GM21529 (cell line): ENCODE results near the gene ERMP1.
A peak's percentile ranks its signal among the peaks of the same experiment; 100 is the strongest.
"Not testable (repeated sequence)": the region's sequence is repeated elsewhere in the genome, so short reads cannot be mapped to it uniquely, and the experiment has no call there.

Source experiments
- ATAC-seq: cut with Tn5 transposase; IDR thresholded peaks from one replicate; pipeline ENCODE4 v1.9.1; 2021; ENCODE audit not compliant: unreplicated experiment

ERMP1 gene, protein sequence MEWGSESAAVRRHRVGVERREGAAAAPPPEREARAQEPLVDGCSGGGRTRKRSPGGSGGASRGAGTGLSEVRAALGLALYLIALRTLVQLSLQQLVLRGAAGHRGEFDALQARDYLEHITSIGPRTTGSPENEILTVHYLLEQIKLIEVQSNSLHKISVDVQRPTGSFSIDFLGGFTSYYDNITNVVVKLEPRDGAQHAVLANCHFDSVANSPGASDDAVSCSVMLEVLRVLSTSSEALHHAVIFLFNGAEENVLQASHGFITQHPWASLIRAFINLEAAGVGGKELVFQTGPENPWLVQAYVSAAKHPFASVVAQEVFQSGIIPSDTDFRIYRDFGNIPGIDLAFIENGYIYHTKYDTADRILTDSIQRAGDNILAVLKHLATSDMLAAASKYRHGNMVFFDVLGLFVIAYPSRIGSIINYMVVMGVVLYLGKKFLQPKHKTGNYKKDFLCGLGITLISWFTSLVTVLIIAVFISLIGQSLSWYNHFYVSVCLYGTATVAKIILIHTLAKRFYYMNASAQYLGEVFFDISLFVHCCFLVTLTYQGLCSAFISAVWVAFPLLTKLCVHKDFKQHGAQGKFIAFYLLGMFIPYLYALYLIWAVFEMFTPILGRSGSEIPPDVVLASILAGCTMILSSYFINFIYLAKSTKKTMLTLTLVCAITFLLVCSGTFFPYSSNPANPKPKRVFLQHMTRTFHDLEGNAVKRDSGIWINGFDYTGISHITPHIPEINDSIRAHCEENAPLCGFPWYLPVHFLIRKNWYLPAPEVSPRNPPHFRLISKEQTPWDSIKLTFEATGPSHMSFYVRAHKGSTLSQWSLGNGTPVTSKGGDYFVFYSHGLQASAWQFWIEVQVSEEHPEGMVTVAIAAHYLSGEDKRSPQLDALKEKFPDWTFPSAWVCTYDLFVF

DNA sequence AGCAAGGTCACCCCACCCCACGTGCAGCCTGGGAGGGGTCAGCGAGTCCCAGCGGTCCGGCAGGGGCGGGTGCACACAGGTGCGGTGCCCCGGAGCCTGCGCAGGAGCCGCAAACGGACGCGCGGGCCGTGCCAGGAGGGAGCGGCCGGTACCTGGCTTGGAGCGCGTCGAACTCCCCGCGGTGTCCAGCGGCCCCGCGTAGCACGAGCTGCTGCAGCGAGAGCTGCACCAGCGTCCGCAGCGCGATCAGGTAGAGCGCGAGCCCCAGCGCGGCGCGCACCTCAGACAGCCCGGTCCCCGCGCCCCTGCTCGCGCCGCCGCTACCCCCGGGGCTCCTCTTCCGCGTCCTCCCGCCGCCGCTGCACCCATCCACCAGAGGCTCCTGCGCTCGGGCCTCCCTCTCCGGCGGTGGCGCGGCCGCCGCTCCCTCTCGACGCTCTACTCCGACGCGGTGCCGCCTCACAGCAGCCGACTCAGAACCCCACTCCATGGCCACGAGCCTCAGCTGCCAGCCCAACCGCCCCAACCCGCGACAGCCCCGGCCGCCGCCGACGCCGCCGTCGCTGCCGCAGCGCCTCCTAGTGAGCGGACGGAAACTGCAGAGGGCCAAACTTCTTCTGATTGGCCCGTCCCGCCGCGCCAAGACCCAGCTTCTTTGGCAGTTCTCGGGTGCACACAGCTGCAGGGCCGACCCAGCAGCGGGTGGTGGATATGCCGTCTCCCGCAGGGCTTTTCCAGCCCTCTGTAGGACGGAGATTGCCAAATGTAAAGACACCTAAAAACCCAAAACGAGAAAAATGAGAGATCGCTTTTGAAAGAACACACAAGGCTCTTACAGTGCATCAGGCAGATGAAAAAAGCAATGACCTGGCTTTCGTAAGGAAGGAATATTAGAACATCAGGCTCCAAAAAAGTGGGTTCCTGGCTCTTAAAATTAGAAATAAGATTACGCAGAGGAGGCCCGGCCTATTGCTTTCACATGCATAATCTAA, at the start of gene ERMP1:
Gene ERMP1 (minus strand): TSS at position 580 of the 992 bp plus-strand sequence. CDS start 90 bp downstream, at position 490.
- ATAC-seq: peak; percentile 87

DNA sequence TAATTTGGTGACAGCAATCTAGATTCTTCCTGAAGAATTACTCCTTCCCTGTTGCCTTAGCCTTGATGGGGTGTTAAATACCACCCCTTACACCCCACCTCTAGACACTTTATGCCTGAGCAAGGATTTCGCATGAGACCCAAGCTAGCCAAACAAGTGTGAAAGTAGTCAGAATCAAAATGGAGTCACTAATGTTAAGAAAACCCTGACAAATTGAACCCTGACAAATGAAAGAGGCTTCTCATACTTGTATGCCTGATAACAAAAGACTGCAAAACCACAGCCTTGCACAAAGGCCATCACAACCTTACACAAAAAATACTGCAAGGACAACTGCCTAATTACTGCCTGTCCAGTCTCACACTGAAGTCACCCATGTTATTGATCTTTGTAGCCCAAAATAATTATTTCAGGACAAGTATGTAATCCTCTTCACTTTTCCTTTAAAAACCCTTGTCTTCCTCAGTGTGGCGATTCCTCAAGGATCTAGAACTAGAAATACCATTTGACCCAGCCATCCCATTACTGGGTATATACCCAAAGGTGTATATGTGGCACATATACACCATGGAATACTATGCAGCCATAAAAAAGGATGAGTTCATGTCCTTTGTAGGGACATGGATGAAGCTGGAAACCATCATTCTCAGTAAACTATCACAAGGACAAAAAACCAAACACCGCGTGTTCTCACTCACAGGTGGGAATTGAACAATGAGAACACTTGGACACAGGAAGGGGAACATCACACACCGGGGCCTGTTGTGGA, 49.5 kb upstream of the ERMP1 start:
- not testable (repeated sequence) for ATAC-seq

DNA sequence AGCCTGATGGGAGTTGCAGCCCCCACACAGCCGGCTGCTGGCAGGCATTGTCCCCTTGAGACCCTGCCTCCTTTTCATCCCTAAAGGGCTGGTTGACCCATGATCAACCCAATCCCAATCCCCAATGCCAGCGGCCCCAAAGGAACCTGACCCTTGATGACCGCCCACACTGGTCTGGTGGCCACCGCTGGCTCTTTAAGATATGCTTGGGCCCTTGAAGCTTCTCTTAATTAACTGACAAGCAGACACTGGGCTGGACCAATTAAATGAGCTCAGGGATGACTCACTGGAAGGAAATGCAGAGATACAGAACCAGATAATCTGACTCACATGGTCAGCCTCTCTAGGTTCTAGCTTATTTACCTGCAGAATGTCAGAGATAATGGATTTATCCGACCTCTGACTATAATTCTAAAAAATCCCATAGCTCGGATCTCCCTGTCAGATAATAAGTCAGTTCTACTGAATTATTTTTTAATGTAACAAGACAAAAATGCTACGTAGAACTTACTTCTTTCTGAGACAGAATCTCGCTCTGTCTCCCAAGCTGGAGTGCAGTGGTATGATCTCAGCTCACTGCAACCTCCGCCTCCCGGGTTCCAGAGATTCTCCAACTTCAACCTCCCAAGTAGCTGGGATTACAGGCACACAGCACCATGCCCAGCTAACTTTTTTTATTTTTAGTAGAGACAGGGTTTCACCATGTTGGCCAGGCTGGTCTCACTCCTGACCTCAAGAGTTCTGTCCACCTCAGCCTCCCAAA, 46.7 kb upstream of the ERMP1 start:
- ATAC-seq: no peak

DNA sequence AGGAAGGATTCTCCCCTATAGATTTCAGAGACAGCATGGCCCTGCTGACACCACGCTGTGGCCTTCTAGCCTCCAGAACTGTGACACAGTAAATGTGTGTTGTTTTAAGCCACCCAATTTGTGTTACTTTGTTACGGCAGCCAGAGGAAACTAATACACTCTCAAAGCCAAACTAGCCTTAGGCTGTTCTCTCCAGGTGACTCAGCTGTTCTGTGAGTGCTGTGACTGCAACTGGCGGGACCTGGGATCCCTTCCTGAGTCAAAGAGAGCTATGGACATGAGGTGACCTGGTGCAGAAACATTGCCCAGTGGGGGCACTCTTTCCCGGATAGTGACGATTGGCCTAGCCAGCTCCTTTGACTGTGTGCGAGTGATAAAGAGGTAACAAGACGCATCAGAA, 43.8 kb upstream of the ERMP1 start:
- ATAC-seq: no peak

DNA sequence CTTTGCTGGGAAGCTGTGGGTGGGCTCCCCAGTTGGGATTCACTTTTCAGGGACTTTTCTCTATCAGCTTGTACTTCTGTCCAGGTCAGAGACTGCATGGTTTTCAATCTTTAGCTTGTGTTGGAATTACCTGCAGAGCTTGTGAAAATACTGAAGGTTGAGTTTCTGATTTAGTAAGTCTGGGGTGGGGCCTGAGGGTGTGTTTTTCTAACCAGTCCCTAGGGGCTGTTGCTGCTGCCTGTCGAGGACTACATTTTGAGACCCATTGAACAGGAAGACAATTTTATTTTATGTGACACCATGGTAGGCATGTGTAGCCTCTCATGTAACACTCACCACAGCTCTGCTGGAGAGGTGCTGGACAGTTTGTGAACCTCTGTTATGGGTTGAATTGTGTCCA, 43.1 kb upstream of the ERMP1 start:
- peak; percentile 55 for ATAC-seq

DNA sequence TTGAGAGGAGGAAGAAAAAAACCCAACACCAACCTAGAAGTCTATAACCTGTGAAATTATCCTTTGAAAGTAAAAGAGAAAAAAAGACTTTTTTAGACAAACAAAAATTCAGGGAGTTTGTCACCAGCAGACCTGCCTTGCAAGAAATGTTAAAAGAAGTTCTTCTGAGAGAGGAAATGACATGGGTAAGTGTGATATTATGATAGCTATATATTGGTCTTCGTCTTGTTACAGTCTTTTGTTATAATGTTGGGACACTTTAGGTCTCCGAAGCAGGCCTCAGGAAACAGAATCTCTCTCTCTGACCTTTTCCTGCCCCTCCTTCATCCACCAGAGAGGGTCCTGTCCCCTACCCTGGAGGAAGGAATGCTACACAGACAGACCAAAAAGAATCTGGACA, 41.1 kb upstream of the ERMP1 start:
- ATAC-seq: no peak

DNA sequence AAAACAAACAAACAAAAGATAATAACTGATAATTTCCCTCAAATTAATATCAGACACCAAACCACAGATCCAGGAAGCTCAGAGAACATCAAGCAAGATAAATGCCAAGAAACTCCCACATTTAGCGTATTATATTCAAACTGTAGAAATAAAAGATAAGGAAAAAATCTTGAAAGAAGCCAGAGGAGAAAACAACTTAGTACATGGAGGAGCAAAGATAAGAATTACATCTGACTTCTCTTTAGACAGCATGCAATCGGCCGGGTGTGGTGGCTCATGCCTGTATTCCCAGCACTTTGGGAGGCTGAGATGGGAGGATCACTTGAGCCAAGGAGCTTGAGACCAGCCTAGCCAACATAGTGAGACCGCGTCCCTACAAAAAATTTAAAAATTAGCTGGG, 40.5 kb upstream of the ERMP1 start:
- no peak for ATAC-seq

DNA sequence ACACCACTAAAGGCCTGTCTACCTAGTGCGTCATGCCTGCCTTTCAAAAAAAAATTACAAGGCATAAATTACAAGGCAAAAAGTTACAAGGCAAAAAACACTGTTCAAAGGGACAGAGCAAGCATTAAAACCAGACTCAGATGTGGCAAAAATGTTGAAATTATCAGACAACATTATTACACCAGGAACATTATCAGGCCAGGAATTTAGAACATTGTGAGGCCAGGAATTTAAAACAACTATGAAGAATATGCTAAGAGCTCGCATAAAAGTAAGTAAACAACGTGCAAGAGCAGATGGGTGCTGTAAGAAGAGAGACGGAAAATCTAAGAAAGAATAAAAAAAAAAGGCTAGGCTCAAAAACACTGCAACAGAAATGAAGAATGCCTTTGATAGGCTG, 39.6 kb upstream of the ERMP1 start:
- no peak for ATAC-seq

DNA sequence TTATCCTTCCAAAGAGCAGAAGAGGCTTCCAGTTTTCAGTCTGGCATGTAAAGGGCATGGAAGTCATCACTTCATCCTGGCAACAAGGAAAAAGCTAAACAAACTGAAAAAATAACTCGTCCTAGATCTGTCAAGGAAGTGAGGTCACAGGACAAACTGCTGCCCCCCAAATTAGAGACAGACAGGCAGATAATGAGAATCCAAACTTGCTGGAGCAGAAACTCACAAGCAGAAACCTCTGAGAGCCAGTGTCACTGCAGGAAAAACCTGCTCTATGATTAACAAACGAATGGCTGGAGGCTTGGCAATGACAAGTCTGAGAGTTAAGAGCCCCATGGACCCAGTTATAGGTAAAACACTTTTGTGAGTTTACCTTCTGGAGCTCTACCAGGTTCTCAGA, 38.9 kb upstream of the ERMP1 start:
- no peak for ATAC-seq

DNA sequence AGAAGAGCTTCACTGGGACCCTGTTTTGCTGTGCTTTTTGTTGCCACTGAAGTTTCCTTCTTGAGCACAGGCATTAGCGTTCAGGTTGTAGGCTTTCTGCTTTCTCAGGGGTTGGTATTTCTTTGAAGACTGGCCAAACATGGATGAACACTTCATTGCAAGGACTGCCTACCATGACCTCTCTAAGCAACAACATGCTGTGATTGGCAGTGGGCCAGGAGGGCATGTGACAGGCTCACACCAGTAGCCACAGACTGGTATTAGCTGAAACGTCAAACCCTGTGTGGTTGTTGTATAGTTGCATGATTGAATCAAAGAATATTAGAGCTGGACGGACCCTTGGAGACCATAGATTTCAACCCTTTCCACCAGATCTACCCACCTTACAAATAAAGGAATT, 37.8 kb upstream of the ERMP1 start:
- ATAC-seq: no peak

DNA sequence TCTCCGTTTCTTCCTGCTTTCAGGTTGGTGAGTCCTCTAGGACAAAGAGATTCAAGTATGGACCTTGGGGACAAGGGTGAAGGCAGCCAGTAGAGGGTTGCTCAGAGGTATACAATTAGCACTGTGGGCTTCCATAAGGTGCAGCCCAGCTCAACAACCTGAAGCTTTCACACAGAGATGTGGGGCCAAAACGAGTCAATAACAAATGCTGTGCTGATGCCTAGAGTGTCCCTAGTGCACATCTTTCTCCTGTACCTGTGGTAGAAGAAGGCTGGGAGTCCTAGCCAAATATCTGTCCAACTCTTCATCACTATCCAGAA, 37.1 kb upstream of the ERMP1 start:
- ATAC-seq: no peak

DNA sequence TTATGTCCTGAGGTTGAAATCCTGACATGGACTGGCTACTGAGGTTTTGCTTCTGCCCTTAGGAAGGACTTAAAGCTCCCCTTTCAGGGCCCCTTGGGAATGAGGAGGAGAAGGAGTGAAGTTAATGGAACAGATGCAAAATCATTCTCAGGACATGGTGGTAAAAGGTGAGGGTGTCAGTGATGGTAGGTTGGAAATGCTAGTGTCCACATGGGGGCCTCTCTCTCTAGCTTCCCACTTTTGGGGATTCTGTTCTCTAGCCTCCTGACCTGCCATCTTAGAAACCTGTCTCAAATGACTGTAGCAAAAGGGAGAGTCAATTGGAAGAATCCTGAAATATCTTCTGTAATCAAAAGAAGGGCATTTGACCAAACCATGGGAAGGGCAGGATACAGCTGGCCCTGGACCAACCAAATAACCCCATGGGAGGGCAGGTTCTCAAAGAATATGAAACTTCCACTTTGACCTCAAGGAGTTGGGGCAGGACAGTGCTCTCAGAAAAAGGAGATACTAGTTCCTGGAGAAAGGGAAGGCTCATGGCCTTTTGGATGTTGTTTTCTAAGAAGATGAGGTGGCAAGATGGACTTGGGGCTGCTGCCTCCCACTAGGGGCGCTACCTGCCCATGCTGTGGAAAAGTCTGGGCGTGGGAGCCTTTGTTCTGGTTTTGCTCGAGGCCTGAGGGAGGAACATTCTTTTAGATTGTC, 36.5 kb upstream of the ERMP1 start:
- ATAC-seq: no peak

DNA sequence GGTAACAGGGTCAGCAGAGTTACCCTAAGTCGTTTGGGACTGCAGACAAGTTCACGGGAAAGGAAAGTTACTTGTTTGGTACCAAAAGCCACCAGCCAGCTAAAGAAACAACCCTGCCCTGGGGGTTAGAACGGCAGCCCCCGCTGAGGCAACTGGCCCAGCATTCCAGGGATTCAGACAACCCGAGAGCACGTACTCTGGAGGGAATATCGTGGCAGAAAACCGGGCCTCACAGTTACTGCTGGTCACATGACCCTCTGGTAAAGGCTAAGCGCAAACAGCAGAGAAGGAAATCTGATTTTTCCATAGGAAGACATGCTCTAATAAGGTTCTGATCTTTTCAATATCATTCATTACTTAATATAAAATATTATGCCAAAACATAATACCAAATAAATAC, 35.3 kb upstream of the ERMP1 start:
- ATAC-seq: no peak

DNA sequence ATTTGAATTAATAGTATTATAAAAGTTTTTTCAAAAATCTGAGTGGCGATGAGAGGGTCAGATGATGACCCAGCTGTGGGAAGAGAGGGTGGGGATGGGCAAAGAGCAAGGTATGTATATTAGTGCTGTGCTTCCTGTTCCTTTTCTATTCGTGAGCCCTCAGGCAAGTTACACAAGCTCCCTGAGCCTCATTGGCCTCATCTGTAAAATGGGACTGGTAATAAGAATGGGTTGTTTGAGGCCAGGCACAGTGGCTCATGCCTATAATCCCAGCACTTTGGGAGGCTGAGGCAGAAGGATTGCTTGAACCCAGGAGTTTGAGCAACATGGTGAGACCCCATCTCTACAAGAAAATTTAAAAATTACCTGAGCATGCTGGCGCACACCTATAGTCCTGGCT, 33.8 kb upstream of the ERMP1 start:
- no peak for ATAC-seq

DNA sequence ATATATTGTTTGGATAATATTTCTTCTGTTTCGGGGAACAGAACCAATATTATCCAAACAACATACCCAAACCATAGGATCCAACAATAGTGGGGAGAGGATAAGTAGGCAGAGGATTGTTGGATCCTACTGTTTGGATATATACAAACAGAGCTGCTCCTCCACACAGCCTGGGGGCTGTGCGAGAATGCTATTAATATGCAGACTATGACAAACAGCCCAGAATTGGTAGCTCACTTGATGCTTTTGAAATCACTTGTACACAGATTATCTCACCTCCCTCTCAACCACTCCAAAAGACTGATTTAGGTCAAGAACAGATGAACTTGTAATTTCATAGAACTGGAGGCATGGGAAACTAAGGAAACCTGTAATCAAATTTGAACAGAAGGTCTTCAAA, 33.4 kb upstream of the ERMP1 start:
- ATAC-seq: no peak

DNA sequence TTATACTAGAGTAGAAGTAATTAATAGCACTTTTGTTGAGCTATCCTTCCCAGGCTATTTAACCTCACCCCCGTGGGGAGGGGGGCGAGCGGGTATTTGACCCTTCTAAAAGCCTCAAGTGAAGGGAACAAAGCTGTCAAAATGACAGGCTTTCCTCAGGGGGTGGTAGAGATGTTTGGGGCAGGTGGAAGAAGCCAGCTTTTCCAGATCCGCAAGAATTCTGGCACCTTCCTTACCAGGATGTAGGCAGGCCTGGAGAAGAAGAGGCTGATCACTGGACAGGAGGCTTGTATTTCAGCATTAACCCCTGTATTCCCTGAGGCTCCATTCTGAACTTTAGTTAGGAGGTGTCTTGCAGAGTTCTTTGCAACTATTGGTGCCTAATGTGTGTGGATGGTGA, 31.5 kb upstream of the ERMP1 start:
- ATAC-seq: no peak

DNA sequence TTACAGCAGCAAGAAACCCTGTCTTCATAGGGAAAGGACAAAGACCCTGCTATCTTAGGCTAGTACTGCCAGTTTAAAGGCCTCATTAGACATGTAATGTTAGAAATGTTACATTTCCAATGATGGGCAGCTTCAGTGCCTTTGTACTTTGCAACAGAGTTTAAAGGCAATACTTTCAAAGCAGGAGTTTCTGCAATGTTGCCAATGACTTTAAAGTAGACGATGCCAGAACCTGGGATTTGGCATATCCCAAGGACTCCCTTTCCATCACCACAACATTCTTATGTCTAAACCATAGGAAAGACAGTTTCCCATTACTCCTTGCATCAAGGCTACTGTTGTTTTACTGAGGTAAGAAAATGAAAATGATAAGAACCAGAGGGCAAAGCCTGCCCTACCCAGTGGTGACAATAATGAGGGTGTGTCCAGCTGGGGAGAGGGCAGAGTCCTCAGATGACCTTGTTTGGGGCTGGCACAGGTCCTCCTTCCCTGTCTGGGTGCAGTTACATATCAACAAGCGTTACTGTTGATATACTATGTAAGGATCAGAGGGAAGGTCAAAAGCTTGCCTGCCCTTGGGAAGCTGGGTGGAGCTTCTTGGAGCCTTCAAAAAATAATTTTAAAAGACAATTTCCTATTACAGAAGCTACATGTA, 30.3 kb upstream of the ERMP1 start:
- ATAC-seq: no peak

DNA sequence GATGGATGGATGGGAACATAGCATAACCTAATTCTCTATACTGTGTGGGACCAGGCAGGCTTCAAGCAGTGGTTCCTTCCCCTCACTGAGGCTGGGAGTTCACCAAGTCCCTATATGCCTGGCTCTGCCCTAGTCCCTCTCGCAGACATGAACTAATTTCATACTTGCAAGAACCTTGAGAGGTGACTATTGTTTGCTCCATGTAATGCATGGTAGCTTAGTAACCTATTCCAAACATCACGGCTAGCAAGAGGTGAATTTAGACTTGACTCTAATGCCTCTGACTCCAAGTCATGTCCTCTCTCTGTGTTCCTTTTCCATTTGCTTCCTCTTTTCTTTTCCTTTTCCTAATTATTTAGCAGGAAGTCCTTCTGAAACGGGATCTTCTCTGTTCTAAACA, 25.9 kb upstream of the ERMP1 start:
- ATAC-seq: no peak

DNA sequence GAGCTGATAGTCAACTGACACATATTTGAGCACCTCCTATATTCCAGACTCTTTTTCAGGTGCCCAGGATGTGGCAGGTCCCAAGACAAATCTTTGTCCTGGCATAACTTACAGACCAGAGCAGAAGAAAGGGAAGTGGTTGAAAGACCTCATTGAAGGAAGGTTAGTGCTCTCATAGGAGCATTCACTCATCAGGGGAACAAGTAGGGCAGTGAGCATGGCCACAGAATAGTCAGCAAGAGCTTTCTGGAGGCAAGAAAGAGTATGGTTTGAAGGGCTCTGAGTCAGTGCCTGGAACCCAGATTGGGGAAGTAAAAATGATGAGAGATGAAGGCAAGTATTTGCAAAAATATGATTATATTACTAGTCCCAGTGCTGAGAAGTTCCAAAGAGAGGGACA, 25.0 kb upstream of the ERMP1 start:
- no peak for ATAC-seq
